ENCODE measurements around the gene IDH3B.

IDH3B gene

DNA sequence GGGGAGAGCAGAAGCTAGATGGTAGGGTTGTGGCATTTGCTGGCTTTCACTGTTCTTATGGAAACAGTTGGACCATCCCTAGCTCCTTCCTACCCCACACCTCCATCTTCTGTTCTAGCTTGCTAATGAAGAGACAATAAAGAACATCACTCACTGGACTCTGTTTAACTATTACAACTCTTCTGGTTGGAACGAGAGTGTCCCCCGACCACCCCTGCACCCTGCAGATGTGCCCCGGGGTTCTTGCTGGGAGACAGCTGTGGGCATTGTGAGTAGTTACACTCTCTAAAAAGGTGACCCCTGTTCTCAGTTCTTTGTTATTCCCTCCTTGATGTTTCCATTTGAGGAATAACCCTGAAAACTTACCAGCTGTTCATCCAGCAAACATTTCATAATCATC, 51.9 kb downstream of the IDH3B start:
- DNase-seq: no peak

GRCh38 chr20:2610941-2611720, 52.9 kb downstream of the IDH3B start:
- no peak for DNase-seq

GRCh38 chr20:2610326-2610725, 53.7 kb downstream of the IDH3B start:
- DNase-seq: no peak
